HG02763 (cell line): ENCODE results near the gene ITPR1.

ENCODE experiments used
- ATAC-seq: cut with Tn5 transposase; IDR thresholded peaks from one replicate; pipeline ENCODE4 v1.9.1; 2021; ENCODE audit warnings: mild to moderate bottlenecking, moderate library complexity; ENCODE audit not compliant: unreplicated experiment

ITPR1 gene

GRCh38 chr3:4865714-4866113 lies 372.6 kb downstream of the ITPR1 start:
- no peak for ATAC-seq

GRCh38 chr3:4866866-4867265 lies 373.7 kb downstream of the ITPR1 start:
- ATAC-seq = no peak

GRCh38 chr3:4877173-4877787 lies 384.1 kb downstream of the ITPR1 start:
- no peak for ATAC-seq

DNA sequence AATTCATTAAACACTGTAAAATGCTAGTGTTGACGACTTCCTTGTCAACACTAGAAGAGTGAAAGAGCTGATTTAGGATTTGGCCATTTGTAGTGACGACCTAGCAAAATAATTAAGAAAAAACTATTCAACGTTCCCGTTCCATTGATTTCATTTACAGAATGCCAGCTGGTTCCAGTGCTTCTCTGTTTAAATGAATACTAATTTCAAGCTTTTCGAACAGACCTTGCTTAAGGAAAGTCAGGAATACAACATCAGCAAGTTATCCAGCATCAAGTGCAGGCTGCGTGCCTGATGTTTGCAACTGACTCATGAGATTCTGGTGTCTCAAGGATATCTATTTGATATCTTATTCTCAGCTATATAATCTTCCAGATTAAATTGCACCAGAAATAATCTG lies 387.7 kb downstream of the ITPR1 start:
- no peak for ATAC-seq

- no peak for ATAC-seq
Measured at GRCh38 chr3:4882548-4882947, 389.4 kb downstream of the ITPR1 start.

GRCh38 chr3:4883011-4883410 lies 389.9 kb downstream of the ITPR1 start:
- no peak for ATAC-seq

GRCh38 chr3:4884888-4885287 lies 391.7 kb downstream of the ITPR1 start:
- ATAC-seq = no peak

- no peak for ATAC-seq
Measured at GRCh38 chr3:4885316-4885715, 392.2 kb downstream of the ITPR1 start.

- no peak for ATAC-seq
Measured at GRCh38 chr3:4886448-4886847, 393.3 kb downstream of the ITPR1 start.

DNA sequence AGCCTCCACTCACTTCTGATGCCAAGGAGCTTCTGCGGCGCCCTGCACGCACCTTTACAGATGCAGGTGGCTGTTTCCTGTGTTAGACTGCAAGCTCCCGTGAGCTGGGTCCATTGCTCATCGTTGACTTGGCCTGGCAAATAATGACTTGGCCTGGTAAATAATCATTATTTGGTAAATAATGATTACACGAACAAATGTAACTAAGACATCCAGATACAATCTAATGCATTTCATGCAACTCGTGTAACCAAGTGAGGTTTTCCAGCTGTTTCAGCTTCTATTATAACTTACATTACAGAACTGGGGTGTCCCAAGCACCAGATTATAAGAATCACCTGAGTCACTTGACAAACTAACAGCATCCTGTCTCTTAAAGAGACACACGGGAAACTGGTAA lies 394.0 kb downstream of the ITPR1 start:
- no peak for ATAC-seq

- ATAC-seq = peak; percentile 84
Measured at GRCh38 chr3:4888913-4889846, 396.0 kb downstream of the ITPR1 start.

GRCh38 chr3:4889896-4890295 lies 396.7 kb downstream of the ITPR1 start:
- ATAC-seq = no peak

DNA sequence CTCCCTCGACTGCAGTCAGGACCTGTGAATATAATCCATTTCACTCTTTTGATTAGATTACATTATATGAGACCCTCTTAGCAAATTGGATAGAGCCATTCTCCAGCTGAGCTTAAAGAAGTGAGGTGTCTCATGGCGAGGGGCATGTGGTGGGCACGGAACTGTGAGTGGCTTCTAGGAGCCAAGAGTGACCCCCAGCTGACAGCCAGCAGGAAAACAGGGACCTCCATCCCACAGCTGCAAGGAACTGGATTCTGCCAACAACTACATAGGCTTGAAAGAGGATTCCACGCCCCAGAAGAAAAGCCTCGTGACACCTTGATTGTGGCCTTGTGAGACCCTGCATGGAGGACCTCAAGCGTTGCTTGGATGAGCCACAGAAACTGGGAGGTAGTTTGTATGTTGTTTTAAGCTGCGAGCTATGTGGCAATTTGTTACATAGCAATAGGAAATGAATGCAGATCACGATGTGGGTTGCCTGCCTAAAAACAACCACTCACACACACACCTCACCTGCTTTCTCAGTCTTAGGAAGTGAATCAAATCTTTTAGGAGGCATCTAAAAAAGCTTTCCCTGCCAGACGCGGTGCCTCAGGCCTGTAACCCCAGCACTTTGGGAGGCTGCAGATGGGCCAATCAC lies 401.9 kb downstream of the ITPR1 start:
- no peak for ATAC-seq

DNA sequence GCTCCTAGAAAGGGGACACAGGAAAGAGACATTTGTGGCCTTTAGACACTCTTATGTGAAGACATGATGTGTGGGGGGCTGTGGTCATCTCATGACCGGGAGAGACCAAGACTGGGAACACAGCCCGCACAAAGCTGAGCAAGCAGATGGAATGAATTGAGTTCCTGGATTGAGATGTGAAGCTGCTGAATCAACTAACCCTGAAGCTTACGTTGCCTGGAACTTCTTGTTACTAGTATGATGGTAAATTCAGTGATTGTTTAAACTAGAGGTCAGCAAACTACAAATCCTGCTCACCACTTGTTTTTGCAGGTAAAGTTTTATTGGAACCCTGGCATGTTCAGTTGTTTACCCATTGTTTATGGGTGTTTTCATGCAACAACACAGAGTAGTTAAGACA lies 402.7 kb downstream of the ITPR1 start:
- no peak for ATAC-seq
